Fibroblast of lung (primary cell): Measurements from ENCODE around the gene NR2F1-AS1. TPM values are rescaled to one million over a fixed set of nuclear protein-coding genes. Genes with fewer than 3 reads are reported as not detected.

Experiments used
- DNase-seq, 2 donors: peaks; one replicate each; pipeline versions ENCODE4 v3.0.0 to v3.0.0-alpha.2; 2010; ENCODE audit warnings: low read depth in 2 of 2
- H2AFZ ChIP-seq: 2 replicates; pipeline ENCODE4 v1.5.1; 2012; ENCODE audit warnings: low read length, control low read depth, inconsistent platforms
- H3K27ac ChIP-seq: 2 replicates; pipeline ENCODE4 v1.5.1; 2011; ENCODE audit warnings: low read length, control low read depth; ENCODE audit not compliant: insufficient read depth
- H3K27me3 ChIP-seq: 2 replicates; pipeline ENCODE4 v1.5.1; 2011; ENCODE audit warnings: mild to moderate bottlenecking, low read length; ENCODE audit not compliant: control insufficient read depth, insufficient read depth
- H3K36me3 ChIP-seq: 2 replicates; pipeline ENCODE4 v1.5.1; 2011; ENCODE audit warnings: low read length; ENCODE audit not compliant: control insufficient read depth, insufficient read depth
- H3K4me1 ChIP-seq: 2 replicates; pipeline ENCODE4 v1.5.1; 2011; ENCODE audit warnings: low read length; ENCODE audit not compliant: control insufficient read depth, insufficient read depth; ENCODE audit errors: extremely low read depth
- H3K4me2 ChIP-seq: 2 replicates; pipeline ENCODE4 v1.5.1; 2011; ENCODE audit warnings: low read length, control low read depth; ENCODE audit not compliant: insufficient read depth; ENCODE audit errors: extremely low read depth
- H3K4me3 ChIP-seq, 4 experiments: fragments of 200-600 bp in 1 of 4; sonication (generic) in 1 of 4; replicated peaks in 1 of 4; 2 replicates each; pipeline ENCODE4 v1.5.1; 2011 to 2016; ENCODE audit warnings: low read length in 4 of 4, low read depth in 3 of 4, mild to moderate bottlenecking in 3 of 4, control low read depth in 2 of 4, inconsistent platforms in 1 of 4, mixed read lengths in 1 of 4; ENCODE audit not compliant: insufficient read depth in 1 of 4; ENCODE audit errors: control extremely low read depth in 1 of 4
- H3K79me2 ChIP-seq: 2 replicates; pipeline ENCODE4 v1.5.1; 2012; ENCODE audit warnings: mild to moderate bottlenecking, low read length, inconsistent platforms; ENCODE audit not compliant: control insufficient read depth, insufficient read depth
- H3K9ac ChIP-seq: 2 replicates; pipeline ENCODE4 v1.5.1; 2011; ENCODE audit warnings: mild to moderate bottlenecking, low read length, control low read depth; ENCODE audit not compliant: insufficient read depth
- H3K9me3 ChIP-seq: 2 replicates; pipeline ENCODE4 v1.5.1; 2012; ENCODE audit warnings: low read depth, low read length; ENCODE audit not compliant: control insufficient read depth, insufficient read depth
- H4K20me1 ChIP-seq: 2 replicates; pipeline ENCODE4 v1.5.1; 2011; ENCODE audit warnings: low read length; ENCODE audit not compliant: control insufficient read depth, insufficient read depth; ENCODE audit errors: extremely low read depth
- CTCF ChIP-seq, 2 donors: IDR thresholded peaks in 1 of 2; conservative IDR thresholded peaks in 1 of 2; 1 replicate in 1 of 2; 2 replicates in 1 of 2; pipeline ENCODE4 v1.5.1; 2011 to 2012; ENCODE audit warnings: low read length in 2 of 2, control low read depth in 1 of 2, inconsistent platforms in 1 of 2, low read depth in 1 of 2, mild to moderate bottlenecking in 1 of 2
- EZH2 ChIP-seq: IDR thresholded peaks from 2 replicates; pipeline ENCODE4 v1.5.1; 2012; ENCODE audit warnings: low read length, control low read depth, mild to moderate bottlenecking; ENCODE audit errors: missing control alignments
- polyA plus RNA-seq, 2 donors: library from polyadenylated mRNA; depleted of rRNA in 1 of 2; stranded (reverse) in 1 of 2; unstranded in 1 of 2; fragments of >200 nt; gene quantifications; 2 replicates each; pipeline ENCODE4 v1.2.1, GENCODE V29; 2011 to 2012; ENCODE audit warnings: missing spikeins in 1 of 2
- total RNA-seq: library from RNA; depleted of rRNA; stranded (reverse); fragments of >200 nt; gene quantifications from 2 replicates; pipeline ENCODE4 v1.2.1, GENCODE V29; 2014

NR2F1-AS1 gene
- total and polyA plus RNA-seq, 2 donors (not counting 1 experiment from before 2014, with no cell fraction given), result 29.6 to 44.6 TPM

DNA sequence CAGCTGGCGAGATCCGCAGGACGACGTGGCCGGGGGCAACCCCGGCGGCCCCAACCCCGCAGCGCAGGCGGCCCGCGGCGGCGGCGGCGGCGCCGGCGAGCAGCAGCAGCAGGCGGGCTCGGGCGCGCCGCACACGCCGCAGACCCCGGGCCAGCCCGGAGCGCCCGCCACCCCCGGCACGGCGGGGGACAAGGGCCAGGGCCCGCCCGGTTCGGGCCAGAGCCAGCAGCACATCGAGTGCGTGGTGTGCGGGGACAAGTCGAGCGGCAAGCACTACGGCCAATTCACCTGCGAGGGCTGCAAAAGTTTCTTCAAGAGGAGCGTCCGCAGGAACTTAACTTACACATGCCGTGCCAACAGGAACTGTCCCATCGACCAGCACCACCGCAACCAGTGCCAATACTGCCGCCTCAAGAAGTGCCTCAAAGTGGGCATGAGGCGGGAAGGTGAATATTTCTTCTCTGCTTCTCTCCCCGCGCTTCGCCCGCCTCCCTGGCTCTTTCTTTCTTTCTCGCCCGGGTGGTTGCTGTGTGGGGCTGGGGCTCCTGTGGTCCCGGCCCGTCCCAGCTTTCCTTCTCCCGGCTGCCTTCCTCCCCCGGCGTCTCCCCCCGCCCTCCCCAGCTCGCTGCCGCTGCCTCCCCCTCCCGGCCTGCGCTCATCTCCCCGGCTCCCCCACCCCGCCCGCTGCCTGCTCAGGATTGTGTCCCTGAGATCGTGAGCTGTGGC is 4.2 kb upstream of the NR2F1-AS1 start:
- peak overlapping the region; percentile 62 to 99 (median 83) for H3K4me3 ChIP-seq
- H4K20me1 ChIP-seq, result no peaks in the 10 kb centered on the region
- H3K27ac ChIP-seq, result peak overlapping the region; percentile 89
- H2AFZ ChIP-seq, result no peak overlapping the region
- H3K79me2 ChIP-seq, result peaks cover 80% of the 10 kb centered on the region
- DNase-seq, result no peak
- H3K9me3 ChIP-seq, result no peaks in the 10 kb centered on the region
- H3K9ac ChIP-seq, result peak overlapping the region; percentile 75
- H3K4me1 ChIP-seq, result no peaks in the 10 kb centered on the region
- peaks cover 6% of the 10 kb centered on the region for H3K36me3 ChIP-seq
- TF ChIP-seq CTCF (conservative IDR thresholded peaks at IDR 0.05 in 1 of 2, IDR thresholded peaks at IDR 0.05 in 1 of 2; ENCODE audit: low read depth in 1 of 2, low read length in 2 of 2) (no peak), EZH2 (no peak)
- no peaks in the 10 kb centered on the region for H3K27me3 ChIP-seq
- peak overlapping the region; percentile 95 for H3K4me2 ChIP-seq

DNA sequence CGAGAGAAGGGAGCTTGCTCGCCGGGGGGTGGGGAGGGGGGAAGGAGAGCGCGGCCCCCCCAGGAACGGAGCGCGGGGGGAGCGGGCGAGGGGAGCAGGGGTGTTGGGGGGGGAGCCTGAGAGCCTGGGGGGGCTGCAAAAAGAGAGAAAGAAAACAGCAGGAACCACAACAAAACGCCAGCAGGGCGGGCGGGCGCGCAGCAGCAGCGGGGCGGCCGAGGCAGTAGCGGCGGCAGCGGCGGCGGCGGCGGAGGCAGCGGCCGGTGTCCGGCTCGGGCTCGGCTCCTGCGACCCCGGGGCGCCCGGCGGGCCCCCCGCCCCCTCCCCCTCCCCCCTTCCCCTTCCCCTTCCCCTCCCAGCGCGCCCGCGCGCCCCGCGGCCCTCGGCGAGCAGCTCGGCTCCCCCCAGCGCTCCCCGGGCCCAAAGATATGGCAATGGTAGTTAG is 3.6 kb upstream of the NR2F1-AS1 start:
- Histone ChIP-seq H4K20me1 (no peaks in the 10 kb centered on the region), H3K36me3 (peaks cover 6% of the 10 kb centered on the region), H3K9me3 (no peaks in the 10 kb centered on the region), H3K4me3 (peak overlapping the region in 3 of 4 experiments; percentile 10 to 95 (median 91)), H2AFZ (no peak overlapping the region), H3K27me3 (no peaks in the 10 kb centered on the region), H3K4me1 (no peaks in the 10 kb centered on the region), H3K79me2 (peaks cover 80% of the 10 kb centered on the region), H3K27ac (peak overlapping the region; percentile 89), H3K9ac (peak overlapping the region; percentile 87), H3K4me2 (no peak overlapping the region)
- DNase-seq, result no peak
- no peak for TF ChIP-seq CTCF (conservative IDR thresholded peaks at IDR 0.05 in 1 of 2, IDR thresholded peaks at IDR 0.05 in 1 of 2; ENCODE audit: low read depth in 1 of 2, low read length in 2 of 2)
- TF ChIP-seq EZH2, result no peak

DNA sequence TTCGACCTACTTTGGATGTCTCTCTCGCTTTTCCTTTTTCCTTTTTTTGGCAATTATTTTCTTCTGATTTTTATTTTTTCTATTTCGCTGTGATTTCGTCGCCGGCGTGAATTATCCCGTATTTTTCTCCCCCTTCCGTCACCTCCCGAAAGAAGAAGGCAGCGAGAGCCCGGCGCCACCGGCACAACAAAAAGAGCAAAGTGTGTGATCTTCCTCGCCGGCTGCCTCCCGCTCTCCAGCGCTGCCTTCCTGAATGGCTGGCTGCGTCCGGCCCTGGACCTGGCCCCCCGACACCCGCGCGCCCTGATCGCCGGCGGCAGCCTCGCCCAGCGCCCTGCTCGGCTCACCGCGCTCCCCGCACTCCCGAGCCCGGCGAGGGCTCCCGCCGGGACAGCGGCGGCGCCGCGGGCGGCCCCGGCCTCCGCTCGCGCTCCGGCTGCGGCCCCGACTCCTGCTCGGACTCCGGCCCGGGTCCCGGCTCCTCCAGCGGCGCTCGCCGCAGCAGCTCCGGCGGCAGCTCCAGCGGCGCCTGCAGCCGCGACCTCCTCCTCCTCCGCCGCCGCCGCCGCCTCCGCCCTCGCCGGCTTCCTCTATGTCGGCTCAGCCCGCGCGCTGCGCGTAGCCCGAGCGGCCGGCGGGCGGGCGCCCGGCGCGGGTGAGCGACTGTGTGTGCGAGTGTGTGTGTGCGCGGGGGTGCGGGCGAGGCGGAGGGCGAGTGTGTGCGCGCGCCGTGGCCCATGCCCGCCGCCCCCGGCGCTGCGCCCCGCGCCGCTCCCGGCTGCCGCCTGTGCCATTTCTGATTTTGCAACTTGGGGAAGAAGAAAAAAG is 3.0 kb upstream of the NR2F1-AS1 start:
- H4K20me1 ChIP-seq, result no peaks in the 10 kb centered on the region
- H3K4me1 ChIP-seq, result peaks cover 2% of the 10 kb centered on the region
- H3K9me3 ChIP-seq, result no peaks in the 10 kb centered on the region
- H3K4me3 ChIP-seq, result peak overlapping the region; percentile 77 to 98 (median 96)
- peak overlapping the region; percentile 87 for H3K9ac ChIP-seq
- H3K36me3 ChIP-seq, result peaks cover 6% of the 10 kb centered on the region
- H3K27me3 ChIP-seq, result no peaks in the 10 kb centered on the region
- TF ChIP-seq CTCF (conservative IDR thresholded peaks at IDR 0.05 in 1 of 2, IDR thresholded peaks at IDR 0.05 in 1 of 2; ENCODE audit: low read depth in 1 of 2, low read length in 2 of 2) (no peak), EZH2 (no peak)
- peak overlapping the region; percentile 40 for H3K4me2 ChIP-seq
- H3K27ac ChIP-seq, result peak overlapping the region; percentile 84
- DNase-seq, result peak; percentile 47 to 63
- no peak overlapping the region for H2AFZ ChIP-seq
- peaks cover 78% of the 10 kb centered on the region for H3K79me2 ChIP-seq
